Measurements from ENCODE around the gene CTSZ.

DNA sequence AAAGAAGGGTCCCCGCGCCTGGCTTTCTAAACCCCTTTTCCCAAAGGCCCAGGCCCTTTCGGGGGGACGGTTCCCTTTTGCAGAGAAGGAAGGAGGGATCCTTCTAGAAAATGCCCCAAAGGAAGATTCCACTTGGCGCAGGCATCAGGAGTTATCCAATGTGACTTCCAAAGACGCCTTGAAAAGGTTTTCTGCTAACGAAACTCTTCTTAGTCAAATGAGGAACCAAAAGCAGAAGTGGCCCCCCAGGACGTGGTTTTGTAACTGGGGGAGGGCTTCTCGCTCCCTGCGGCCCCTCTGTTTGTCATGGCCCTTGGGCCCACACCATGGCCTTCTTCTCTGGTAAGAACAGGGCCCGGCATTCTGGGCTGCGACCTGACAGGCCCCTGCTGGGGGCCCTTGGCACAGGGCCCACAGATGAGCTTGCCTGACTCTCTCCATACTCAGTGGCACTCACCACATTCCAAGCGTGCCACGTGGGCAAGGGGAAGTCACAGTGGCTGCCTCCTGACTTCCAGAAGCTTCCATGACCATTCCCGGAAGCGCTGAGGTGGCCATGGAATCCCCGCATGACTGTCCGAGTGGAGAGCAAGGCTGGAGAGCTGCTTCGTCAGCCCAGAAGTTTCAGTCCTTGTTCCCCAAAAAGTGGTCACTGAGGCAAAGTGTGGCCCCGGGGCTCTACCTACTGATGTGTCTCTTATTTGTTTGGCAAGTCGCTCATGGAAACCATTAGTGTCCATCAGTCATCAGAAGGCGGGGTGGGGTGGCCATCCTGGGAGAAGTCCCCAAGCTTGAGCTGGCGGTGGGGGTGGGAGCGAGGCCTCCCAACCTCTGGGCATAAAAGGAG is 834 bp upstream of the CTSZ start:
- TF ChIP-seq, protein P1, sequence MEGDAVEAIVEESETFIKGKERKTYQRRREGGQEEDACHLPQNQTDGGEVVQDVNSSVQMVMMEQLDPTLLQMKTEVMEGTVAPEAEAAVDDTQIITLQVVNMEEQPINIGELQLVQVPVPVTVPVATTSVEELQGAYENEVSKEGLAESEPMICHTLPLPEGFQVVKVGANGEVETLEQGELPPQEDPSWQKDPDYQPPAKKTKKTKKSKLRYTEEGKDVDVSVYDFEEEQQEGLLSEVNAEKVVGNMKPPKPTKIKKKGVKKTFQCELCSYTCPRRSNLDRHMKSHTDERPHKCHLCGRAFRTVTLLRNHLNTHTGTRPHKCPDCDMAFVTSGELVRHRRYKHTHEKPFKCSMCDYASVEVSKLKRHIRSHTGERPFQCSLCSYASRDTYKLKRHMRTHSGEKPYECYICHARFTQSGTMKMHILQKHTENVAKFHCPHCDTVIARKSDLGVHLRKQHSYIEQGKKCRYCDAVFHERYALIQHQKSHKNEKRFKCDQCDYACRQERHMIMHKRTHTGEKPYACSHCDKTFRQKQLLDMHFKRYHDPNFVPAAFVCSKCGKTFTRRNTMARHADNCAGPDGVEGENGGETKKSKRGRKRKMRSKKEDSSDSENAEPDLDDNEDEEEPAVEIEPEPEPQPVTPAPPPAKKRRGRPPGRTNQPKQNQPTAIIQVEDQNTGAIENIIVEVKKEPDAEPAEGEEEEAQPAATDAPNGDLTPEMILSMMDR (IDR thresholded peaks at IDR 0.05) = no peak
- no peak for TF ChIP-seq TCF7L2 (IDR thresholded peaks at IDR 0.05; ENCODE audit: low read depth, low read length)
- TF ChIP-seq, protein P2, sequence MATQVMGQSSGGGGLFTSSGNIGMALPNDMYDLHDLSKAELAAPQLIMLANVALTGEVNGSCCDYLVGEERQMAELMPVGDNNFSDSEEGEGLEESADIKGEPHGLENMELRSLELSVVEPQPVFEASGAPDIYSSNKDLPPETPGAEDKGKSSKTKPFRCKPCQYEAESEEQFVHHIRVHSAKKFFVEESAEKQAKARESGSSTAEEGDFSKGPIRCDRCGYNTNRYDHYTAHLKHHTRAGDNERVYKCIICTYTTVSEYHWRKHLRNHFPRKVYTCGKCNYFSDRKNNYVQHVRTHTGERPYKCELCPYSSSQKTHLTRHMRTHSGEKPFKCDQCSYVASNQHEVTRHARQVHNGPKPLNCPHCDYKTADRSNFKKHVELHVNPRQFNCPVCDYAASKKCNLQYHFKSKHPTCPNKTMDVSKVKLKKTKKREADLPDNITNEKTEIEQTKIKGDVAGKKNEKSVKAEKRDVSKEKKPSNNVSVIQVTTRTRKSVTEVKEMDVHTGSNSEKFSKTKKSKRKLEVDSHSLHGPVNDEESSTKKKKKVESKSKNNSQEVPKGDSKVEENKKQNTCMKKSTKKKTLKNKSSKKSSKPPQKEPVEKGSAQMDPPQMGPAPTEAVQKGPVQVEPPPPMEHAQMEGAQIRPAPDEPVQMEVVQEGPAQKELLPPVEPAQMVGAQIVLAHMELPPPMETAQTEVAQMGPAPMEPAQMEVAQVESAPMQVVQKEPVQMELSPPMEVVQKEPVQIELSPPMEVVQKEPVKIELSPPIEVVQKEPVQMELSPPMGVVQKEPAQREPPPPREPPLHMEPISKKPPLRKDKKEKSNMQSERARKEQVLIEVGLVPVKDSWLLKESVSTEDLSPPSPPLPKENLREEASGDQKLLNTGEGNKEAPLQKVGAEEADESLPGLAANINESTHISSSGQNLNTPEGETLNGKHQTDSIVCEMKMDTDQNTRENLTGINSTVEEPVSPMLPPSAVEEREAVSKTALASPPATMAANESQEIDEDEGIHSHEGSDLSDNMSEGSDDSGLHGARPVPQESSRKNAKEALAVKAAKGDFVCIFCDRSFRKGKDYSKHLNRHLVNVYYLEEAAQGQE (IDR thresholded peaks at IDR 0.05; ENCODE audit: insufficient read depth in 1 of 2, low read depth in 2 of 2, low read length in 1 of 2) = no peak
- no peak for TF ChIP-seq POLR2AphosphoS5 (IDR thresholded peaks at IDR 0.05; ENCODE audit: low read depth, low read length)
- no peak for TF ChIP-seq SIN3A (IDR thresholded peaks at IDR 0.05; ENCODE audit: borderline replicate concordance, insufficient read depth, low read depth, low read length)

Measured in Panc1 (cell line).